Measurements from ENCODE around the gene PYGB.
"Not testable (repeated sequence)": the region's sequence is repeated elsewhere in the genome, so short reads cannot be mapped to it uniquely, and the experiment has no call there.

PYGB gene

DNA sequence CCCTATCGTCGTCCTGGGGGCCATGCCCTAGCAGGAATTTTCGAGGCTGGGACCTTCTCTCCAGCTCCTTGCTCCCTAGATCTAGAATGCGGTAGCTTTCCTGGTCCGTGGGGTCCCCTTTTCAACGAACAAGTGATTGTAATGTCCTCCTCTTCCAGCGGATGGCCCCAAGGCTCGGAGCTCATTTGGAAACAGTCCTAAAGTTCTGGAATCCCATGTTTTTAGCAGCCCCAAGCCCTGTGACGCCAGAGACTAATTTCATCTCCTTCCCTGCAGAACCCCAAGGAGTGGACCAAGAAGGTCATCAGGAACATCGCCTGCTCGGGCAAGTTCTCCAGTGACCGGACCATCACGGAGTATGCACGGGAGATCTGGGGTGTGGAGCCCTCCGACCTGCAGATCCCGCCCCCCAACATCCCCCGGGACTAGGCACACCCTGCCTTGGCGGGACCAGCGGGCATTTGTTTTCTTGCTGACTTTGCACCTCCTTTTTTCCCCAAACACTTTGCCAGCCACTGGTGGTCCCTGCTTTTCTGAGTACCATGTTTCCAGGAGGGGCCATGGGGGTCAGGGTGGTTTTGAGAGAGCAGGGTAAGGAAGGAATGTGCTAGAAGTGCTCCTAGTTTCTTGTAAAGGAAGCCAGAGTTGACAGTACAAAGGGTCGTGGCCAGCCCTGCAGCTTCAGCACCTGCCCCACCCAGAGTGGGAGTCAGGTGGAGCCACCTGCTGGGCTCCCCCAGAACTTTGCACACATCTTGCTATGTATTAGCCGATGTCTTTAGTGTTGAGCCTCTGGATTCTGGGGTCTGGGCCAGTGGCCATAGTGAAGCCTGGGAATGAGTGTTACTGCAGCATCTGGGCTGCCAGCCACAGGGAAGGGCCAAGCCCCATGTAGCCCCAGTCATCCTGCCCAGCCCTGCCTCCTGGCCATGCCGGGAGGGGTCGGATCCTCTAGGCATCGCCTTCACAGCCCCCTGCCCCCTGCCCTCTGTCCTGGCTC lies 48.5 kb downstream of the PYGB start:
- peak; percentile 90 for DNase-seq (ENCODE audit: low spot score)

DNA sequence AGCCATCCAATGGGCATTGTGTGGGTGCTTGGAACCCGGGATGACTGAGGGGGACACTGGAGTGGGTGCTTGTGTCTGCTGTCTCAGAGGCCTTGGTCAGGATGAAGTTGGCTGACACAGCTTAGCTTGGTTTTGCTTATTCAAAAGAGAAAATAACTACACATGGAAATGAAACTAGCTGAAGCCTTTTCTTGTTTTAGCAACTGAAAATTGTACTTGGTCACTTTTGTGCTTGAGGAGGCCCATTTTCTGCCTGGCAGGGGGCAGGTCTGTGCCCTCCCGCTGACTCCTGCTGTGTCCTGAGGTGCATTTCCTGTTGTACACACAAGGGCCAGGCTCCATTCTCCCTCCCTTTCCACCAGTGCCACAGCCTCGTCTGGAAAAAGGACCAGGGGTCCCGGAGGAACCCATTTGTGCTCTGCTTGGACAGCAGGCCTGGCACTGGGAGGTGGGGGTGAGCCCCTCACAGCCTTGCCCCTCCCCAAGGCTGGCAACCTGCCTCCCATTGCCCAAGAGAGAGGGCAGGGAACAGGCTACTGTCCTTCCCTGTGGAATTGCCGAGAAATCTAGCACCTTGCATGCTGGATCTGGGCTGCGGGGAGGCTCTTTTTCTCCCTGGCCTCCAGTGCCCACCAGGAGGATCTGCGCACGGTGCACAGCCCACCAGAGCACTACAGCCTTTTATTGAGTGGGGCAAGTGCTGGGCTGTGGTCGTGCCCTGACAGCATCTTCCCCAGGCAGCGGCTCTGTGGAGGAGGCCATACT lies 49.4 kb downstream of the PYGB start:
- no peak for DNase-seq (ENCODE audit: low spot score)

DNA sequence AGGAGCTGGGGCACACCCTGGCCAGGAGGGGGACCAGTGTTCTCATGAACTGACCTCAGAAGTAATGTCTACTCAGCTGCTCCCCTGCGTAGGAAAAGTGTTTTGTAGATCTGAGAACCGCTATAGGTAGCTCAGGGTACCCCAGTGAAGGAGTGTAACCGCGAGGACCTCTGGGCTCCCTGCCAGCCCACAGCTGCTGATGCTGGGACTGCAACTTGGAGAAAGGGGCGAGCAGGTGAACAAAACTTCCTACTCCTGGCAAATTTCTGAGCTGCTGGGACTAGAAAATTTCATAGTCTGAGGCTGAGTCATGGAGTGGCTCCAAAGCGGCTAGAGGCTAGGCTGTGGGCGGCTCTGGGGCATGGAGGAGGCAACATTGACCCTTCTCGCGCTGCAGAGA lies 51.9 kb downstream of the PYGB start:
- DNase-seq (ENCODE audit: low spot score), result no peak

DNA sequence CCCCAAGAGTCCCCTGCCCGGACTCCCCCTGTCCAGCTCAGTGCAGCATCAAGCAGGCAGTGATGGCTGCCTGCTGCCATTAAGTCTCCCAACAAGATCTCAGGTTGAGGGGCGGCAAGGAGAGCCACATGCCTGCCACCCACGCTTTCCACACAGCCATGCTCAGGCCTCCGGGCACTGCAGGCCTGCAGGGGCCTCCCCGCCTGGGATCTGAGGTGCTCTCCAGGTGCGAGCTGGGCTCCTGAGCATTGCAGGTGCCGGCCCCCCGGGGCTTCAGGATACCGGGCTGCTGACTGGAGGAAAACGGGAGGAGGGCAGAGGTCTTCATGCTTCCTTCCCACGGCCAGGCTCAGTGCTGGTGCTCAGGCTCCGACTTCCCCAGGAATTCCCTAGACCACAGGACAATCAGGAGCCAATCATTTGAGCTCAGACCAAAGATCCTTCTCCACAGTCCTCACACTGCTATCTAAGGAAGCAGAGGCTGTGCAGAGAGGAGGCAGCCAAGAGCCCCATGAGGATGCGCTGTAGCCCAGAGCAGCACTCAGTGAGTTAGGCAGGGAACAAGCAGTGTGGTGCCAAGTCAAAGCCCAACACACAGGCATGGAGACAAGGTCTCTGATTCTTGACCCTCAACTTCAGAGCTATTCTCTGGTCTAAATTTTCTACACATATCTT lies 52.7 kb downstream of the PYGB start:
- no peak for DNase-seq (ENCODE audit: low spot score)

DNA sequence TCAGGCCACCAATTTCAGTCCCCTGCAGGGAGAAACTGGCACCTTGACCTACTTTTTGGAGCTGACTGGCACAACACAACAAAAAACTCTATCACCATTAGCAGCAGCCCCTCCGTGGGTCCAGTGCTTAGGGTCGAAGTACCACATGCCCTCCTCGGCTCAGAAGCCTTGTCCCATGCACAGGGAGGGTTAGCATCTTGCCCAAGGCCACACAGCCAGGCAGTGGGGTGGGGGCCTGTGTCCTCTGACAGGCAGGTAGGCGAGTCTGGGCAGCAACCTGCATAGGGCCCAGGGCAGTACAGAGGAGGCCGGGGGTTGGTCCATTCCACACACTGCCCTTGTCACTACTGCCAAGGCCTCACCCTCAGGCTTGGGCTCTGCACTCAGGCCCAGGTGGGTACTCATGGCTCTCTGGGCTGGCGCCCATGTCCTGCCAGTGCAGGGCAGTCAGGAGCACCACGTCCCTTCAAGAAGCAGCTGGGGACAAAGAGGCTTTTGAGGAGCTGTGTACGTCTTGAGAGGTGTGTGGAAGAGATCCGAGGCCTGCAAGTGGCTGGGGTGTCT lies 53.6 kb downstream of the PYGB start:
- no peak for DNase-seq (ENCODE audit: low spot score)

DNA sequence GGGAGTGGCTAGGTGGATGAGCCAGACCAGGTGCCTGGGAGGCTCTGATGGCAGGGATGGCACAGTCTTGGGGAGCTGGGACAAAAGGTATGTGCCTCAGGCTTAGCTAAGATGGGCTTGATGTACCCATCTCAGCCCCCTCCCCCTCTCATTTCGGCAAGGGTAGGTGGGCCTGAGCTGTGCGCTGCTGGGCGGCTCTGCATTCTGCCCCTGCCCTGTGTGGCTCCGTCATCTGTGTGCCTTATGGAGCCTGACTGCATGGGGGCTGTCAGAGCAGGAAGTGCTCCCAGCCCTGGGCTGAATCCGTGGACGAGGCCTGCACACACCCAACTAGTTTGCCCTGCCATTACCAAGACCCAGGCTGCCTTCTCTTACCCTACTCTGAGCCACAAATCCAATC lies 54.7 kb downstream of the PYGB start:
- DNase-seq (ENCODE audit: low spot score), result no peak

DNA sequence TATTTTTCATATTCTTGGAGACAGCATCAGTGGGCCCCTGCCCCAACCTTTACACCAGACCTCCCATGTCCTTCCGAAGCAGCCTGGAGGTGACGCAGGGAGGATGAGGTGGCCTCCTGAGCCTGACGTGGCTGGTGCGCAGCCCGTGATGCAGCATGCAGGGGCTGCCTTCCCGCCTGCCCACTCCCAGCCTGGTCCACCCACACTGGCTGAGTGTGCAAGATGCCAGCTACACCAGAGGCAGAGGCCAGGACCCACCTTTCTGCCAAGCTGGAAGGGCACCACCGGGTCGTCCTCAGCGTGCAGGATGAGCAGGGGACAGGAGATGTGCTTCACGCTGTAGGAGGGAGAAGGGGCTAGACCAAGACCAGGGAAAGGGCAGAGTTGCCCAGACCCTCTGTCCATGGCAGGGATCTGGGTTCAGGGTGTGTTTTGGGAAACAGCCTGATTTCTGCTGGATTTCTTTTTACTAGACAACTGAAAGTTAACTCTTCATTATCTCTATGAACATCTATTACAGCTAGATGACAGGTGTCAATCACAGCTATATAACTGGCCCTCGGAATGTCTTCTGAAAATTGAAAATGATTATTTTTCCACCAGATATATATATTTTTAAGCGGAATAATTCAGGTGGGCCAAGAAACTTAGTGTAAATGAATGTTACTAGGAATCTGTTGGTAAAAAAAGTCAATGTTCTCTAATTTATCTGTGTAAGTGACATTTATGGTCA lies 55.6 kb downstream of the PYGB start:
- DNase-seq (ENCODE audit: low spot score), result no peak

DNA sequence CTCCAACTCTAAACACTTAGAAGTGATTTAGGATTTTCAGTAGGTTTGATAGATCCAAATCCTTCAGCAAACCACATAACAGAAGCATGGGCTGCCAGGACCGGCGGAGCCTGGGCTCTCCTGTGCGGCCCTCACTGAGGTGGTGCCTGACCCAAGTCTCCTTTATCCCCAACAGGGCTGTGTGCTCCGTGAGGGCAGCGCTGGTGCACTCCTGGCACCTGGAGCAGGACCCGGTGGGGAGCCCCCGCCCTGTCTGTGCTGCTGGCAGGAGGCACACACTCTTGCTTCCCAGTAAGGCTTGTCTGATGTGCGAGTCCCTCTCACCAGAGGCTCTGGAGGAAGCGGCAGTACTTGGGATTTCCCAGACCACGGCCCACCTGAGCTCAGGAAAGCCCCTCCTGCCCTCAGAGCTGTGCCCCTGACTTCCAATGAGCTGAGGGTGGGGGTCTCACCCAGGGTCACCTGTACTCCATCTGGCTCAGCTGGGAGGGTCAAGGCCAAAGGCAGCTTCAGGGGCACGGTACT lies 56.2 kb downstream of the PYGB start:
- no peak for DNase-seq (ENCODE audit: low spot score)

DNA sequence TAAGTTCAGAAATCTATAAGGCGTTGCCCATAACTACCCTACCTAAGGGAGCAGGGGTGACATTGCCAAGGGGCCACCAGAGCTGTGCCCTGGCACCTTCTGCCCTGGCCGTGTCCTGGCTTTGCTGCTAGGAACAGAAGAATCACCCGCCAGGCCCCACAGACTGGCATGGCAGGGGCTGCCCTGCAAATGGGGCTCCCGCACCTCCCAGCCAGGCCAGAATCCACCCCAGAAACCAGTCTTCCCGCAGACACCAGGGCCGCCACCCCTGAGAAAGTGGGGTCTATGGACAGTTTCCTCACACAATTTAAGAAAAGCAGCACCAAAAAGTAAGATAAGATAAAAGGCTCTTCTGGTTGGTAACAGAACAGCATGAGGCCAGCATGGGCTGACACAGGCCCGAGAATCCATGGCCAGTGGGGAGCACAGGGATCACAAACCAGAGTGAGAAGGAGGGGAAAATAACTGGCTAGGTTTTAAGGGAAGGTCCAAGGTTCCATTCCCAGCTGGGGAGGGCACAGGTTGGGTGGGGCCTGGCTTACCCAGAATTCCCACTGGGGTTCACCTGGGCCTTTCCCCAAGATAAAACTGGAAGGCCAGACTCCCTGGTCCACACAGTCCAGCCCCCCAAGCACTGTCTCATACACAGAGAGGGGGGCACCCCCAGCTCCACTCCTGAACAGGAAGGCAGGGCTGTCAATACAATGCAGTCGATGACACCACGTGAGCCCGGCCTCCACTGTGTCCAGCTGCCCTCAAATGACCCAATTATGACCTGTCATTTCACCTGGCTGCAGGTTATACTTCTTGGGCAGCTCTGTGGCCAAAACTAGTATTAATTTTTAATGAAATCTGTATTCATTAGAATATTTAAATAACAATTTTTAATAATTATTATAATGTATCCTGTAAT lies 59.4 kb downstream of the PYGB start:
- no peak for DNase-seq (ENCODE audit: low spot score)

DNA sequence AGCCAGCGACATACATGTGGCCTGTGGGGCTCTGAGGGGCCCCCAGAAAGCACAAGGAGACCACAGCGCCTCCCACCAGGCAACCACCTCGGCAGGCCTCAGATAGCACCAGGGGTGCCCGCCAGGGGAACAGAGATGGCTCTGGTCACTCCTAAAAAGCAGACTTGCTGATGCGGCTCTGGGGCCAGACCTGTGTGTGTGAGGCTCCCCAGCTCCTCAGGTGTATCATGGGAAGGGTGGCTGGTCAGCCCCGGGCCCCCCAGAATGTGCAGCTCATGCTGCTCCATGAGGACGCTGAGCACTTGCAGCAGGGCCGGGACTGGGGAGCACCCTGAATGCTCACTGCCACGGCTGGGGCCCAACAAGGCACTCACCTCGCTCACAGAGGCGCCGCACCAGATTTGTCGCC lies 60.2 kb downstream of the PYGB start:
- DNase-seq (ENCODE audit: low spot score), result no peak

DNA sequence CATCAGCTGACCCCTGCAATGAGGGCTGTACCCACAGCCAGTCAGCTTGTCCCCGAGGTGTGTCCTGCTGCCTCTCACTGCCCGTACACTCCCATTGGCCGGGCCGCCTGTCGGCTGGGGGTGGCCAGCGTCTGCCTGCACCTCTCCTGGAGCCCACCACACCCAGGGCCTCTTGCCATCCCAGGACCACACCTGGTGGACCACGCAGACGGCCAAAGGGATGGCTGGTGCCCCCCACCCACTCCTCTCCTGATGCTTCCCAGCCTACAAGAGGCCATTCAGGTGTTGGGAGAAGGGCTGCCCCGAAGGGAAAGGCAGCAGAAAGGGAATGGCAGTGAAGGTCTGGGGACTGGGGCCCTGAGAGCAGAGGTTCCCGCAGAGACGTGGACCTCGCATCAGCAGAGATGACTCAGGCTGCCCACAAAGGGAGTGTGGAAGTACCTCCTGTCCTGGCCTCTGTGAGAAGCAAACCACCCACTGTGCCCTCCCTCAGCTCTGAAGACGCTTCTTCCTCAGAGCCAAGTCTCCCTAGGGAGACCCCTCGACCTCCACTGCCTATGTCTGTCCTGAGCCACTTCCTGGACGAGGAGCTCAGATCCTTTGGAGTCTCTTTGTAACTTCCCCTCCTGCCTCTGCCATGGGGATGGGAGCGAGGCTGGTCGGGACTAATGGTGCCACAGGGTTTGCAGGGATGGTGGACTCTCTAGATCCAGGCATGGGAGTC lies 60.9 kb downstream of the PYGB start:
- DNase-seq (ENCODE audit: low spot score), result no peak

DNA sequence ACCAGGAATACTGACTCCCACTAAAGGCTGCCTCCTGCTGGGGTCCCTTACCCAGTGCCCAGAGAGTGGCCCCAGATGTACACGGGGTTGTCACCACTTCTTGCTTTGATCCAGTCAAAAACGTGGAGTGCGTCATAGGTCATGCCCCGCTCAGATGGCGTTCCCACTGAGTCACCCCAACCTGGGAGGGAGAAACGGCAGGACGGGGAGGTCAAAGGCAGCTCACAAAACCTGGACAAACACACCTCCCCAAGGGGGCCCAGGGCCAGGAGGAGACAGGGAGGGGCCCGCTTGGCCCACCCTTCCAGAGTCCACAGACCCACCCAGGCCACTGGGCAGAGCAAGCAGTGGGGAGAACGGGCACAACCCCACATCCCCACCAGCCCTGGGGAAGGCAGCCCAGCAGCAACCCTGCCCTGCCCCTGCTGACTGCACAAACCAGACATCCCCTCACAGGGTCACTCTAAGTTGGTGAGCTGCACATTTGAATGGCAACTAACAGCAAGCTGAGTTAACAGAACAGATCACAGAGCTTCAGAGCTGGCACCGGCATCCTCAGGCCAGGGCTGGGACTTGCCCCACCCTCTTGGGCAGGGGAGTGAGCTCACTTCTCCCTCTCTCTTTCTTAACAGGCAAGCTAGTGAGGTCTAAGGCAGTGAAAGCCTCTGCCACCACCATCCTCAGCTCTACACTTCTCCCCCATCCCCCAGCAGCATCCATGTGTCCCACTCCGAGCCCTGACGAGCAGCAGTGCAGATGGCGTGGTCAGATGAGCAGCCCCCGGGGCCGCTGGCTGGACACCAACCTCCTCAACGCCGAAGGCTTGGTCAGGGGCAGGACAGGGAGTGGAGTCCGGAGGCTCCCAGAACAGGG lies 61.7 kb downstream of the PYGB start:
- DNase-seq (ENCODE audit: low spot score), result no peak

DNA sequence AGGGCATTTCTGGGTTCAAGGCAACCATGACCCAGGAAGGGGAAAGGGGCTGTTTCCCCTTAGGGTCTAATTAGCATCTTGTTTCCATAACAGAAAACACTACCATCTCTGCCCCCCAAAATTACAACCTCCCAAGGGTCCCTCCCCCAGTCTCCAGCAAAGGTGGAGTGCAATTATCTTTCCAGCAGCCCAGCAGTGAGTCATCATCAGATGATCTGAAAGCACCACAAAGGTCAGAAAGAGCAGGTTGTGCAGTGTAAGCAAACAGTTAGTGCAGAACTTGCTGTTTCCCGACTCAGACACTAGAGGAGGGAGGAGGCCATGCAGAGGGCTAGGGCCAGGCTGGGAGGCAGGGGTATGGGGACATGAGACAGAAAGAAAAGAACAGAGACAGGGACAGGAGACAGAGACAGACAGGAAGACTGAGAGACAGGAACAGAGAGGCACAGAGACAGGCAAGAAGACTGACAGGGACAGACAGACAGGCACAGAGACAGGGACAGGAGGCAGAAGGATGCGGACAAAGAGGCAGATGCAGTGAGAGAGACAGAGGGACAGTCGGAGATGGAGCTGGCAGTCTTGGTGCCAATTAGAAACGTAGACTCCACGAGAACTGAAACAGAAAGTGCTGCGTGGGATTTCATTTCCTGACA lies 62.5 kb downstream of the PYGB start:
- DNase-seq (ENCODE audit: low spot score), result peak; percentile 98

DNA sequence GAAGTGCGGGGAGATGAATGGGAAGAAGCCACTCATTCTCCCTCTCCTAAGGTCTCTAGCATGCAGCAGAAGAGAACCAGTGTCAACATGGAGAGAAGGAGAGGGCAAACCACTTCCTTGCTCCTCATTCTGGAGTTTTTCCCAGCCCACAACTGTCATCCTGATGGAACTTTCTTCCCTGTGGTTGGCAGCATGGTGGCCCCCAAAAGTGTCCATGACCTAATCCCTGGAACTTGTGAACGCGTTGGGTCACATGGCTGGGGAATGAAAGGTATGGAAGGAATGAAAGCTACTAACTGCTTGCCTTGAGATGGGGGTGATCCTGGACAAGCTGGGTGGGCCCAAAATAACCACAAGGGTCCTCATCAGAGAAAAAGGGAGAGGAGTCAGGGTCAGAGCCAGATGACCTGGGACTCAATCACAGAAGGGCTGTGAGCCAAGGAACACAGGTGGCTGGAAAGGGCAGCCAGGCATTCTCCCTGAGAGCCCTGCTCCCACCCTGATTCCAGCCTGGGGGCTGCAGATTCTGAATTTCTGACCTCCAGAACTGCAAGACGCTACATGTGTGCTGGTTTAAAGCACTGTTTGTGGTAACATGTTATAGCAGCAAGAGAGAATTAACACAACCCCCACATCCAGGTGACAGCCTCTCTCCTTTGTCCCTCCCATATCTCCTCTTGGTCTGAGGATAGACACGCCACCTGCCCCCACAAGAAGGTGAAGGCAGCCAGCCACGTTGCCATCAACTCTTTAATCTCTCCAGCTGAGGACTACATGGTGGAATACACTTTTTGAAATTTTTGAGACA lies 63.2 kb downstream of the PYGB start:
- no peak for DNase-seq (ENCODE audit: low spot score)

DNA sequence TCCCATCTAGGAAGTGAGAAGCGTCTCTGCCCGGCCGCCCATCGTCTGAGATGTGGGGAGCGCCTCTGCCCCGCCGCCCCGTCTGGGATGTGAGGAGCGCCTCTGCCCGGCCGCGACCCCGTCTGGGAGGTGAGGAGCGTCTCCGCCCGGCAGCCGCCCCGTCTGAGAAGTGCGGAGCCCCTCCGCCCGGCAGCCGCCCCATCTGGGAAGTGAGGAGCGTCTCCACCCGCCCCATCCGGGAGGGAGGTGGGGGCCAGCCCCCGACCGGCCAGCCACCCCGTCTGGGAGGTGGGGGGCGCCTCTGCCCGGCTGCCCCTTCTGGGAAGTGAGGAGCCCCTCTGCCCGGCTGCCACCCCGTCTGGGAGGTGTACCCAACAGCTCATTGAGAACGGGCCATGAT lies 64.8 kb downstream of the PYGB start:
- DNase-seq (ENCODE audit: low spot score), result not testable (repeated sequence)

DNA sequence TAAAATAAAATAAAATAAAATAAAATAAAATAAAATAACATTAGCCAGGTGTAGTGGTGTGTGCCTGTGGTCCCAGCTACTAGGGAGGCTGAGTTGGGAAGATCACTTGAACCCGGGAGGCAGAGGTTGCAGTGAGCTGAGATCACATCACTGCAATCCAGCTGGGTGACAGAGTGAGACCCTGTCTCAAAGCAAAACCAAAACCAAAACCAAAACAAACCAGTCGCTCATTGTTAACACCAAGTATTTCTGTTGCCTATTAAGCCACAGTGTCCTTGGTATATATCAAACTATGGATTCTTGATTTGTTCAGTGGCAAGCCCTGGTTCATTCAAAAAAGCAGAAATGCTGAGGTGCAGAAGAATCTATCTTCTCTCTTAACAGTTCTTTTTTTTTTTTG lies 65.7 kb downstream of the PYGB start:
- DNase-seq (ENCODE audit: low spot score), result no peak
